NCI-H146 treated with DMSO at 0.1 percent for 48 hours (cell line): ENCODE measurements around the gene OGFR.

Experiments
- DNase-seq: peaks from one replicate; lab custom pipeline; 2025; ENCODE audit not compliant: unreplicated experiment; lab: John Stamatoyannopoulos, UW

OGFR gene

GRCh38 chr20:62799459-62799858 lies 5.2 kb upstream of the OGFR start:
- no peak for DNase-seq

GRCh38 chr20:62799873-62800272 lies 4.8 kb upstream of the OGFR start:
- DNase-seq, result no peak

DNA sequence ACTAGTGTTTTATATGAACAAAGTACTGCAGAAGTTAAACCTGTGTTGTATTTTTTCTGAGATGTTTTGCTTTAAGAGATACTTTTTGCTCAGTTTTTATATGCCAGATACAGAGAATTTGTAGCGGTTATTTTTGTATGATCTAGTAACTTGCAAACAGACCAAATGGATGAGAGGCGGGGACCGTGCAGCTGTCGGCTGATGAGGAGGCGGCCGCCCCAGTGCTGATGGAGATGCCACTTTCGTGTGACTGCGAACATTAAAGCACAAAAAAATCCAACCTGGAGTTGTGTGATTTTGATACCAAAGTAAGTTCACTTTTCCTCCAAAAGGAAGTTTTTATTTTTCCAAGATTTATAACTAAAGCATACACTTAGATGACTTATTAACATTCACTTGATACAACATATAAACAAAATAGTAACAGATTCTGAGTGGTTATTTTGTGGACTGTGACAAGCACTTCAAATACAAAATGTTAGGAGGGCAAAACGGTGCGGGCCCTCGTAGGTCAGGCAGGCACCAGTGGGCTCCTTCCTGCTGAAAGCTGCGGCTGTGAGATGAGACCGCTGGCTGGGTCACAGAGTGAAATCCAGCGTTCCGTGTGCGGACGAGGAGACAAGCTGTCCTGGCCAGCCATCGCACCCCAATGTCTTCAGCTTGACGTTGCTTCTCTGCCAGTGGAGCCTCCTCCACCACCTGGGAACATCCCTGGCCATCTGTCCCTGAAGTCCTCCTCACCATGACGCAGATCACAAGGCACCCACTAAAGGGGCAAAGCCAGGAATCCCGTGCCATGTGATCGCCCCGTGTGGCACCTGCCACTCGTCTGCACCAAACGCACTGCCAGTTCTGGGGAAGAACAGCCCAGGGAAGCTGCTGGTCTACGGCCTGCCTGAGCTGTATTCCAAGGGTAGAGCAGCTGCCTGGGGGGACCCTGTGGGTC lies 4.0 kb upstream of the OGFR start:
- DNase-seq, result no peak

- DNase-seq, result no peak
These were observed 3.2 kb upstream of the OGFR start for GRCh38 chr20:62801284-62802010.

DNA sequence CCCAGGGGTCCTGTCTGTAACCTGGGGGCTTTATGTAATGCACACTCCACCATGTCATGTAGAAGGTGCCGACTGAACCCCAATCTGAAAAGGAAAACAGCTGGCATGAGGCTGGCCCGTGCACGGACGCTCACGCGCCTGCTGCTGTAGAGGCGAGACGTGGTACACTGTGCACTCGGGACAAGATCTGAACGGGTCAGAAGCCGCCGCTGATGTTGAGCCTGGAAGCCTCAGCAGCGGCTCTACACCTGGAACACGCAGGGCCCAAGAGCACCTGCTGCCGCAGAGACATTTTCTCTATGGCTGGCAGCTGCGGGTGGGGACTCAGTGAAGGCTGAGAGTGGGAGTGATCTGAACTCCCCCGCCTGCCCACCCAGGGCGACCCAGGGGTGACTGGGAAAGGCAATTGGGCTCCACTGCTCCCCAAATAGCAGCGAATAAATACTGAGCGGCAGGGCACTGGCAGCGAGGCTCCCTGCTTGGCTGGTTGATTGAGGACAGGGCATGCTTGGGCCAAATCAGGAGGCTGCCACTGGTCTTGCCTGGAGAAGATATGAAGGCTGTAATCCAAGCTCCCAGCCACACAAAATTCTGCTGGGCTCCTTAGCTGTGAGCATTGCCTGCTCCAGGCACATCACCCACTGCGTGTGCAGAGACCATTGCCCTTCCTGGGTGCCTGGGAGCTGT lies 2.5 kb upstream of the OGFR start:
- DNase-seq, result no peak

- no peak for DNase-seq
These were observed 511 bp upstream of the OGFR start for GRCh38 chr20:62804021-62804626.

GRCh38 chr20:62805155-62805710 lies 598 bp downstream of the OGFR start:
- no peak for DNase-seq

DNA sequence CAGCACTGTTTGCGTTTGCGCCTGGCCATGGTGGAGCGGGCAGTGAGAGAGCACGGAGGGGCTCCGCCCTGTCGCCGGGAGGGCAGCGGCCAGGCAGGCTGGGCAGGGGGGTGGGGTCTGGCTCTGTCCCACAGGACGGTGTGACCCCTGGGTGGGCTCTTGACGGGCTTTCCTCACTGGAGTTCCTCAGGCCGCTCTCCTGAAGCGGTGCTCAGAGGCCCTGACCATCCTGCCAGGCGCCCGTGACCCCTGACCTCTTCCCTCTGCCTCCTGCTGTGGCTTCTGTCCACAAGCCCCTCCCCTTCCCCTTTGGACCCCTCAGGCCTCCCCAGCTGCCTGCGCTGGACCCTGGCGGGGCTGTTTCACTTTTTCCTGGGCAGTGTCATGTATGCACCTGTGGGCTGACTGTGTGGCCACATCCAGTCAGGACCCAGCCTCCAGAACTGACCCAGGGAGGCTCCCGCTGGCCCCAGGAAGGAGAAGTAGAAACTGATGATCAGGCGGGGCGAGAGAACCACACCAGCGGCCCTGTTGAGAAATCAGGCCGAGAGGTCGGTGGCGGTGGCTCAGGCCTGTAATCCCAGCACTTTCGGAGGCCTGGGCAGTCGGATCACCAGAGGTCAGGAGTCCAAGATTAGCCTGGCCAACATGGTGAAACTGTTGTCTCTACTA lies 1.2 kb downstream of the OGFR start:
- no peak for DNase-seq

DNA sequence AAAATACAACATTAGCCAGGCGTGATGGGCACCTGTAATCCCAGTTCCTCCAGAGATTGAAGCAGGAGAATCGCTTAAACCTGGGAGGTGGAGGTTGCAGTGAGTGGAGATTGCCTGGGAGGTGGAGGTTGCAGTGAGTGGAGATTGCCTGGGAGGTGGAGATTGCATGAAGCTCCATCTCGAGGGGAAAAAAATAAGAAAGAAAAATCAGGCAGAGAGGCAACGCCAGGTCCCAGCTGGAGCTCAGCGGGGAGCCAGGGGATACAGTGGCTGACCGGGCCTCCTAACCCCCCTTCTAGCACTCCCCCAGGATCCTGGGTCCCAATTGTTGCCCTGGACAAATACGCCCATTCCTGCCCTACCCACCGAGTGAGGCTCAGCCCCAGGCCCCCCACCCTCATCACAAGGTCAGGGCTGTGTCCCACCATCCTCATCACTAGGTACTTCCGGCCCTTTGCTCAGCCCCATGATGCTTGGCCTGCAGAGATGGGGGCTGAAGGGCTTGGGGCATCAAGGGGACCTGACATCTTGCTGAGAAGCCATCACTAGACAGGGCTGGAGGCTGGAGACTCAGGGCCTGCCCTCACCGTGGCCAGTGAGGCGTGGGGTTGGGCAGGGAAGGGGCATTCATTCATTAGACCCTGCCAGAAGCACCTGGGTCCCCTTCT lies 1.9 kb downstream of the OGFR start:
- no peak for DNase-seq

GRCh38 chr20:62807444-62808210 lies 3.0 kb downstream of the OGFR start:
- DNase-seq, result no peak

DNA sequence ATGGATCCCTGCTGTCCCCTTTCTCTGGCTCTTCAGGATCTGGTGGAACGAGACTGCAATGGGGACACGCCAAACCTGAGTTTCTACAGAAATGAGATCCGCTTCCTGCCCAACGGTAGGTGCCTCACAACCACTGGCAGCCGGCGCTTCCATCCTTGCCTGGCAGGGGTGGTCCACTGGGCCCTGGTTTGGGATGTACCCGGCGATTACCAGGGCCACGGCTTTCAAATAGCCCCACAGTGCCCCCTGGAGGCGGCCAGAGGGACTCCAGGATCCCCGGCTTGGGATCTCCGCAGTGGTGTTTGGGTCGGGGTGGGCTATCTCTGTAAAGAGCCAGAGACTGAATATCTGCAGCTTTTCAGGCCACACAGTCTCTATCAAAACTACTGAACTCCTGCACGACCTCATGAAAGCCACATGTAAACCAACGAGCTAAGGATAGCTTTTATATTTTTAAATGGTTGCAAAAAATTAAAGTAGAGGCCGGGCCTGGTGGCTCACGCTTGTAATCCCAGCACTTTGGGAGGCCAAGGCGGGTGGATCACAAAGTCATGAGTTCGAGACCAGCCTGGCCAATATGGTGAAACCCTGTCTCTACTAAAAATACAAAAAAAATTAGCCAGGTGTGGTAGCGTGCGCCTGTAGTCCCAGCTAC lies 3.7 kb downstream of the OGFR start:
- no peak for DNase-seq

DNA sequence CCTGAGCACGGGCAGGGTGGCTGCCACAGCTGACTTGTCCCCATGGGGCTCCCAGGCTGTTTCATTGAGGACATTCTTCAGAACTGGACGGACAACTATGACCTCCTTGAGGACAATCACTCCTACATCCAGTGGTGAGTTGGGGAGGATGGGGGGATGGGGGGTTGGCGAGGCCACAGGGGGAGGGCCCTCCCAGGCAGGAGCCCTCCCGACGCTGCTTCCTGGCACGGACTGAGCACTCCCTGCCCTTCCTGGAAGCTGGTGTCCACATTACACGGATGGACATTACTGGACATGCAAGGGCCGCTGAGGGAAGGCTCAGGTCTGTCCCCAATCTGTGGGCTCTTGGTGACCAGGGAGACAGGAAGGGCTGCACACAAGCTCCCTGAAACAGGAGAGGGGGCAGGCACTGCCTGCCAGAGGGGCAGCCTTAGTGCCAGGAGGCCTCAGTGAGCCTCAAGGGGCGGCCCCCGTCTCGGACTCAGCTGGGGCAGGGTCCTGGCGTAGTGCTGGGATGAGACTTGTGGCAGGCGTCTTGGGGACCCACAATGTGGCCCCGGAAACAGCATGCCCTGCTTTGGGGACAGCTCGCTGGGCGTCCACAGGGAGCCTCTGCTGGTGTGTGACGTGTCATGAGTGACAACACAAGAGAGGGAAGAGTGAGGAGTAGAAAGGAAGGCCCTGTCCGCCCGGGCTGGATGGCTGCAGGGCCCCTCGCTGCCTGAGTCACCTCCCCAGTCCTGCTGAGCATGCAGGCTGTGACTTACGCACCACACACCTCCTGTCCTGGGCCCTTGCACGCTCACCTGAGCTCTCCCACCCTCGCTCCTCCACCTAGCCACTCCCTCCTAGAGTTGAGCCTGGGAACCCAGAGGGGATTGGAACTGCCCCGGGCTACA lies 5.1 kb downstream of the OGFR start:
- DNase-seq, result no peak

GRCh38 chr20:62811320-62811719 lies 6.7 kb downstream of the OGFR start:
- DNase-seq, result no peak

DNA sequence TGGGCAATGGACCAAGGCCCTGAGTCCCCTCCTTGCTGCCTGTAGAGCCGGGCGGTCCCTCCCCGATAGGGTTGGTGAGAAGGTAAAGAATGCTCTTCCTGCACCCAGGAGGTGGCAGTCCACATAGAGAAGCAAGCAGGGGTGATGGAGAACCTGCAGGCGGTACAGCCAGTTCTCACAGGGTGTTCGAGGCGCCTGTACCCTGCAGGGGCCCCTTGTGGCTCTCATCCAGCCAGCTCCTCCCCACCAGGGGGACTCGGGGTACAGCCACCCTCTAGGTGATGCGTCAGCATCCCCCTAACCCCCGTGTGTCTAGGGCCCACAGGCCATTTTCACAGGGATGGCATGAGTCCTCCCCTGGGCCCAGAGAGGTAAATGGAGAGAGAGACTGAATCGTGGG lies 7.1 kb downstream of the OGFR start:
- DNase-seq, result no peak

GRCh38 chr20:62812181-62812906 lies 7.7 kb downstream of the OGFR start:
- no peak for DNase-seq

GRCh38 chr20:62812907-62813200 lies 8.2 kb downstream of the OGFR start:
- DNase-seq, result no peak

GRCh38 chr20:62813588-62813987 lies 9.0 kb downstream of the OGFR start:
- DNase-seq, result no peak
